Left ventricle myocardium inferior (tissue), 1 donor: ENCODE measurements around the gene PEX14. TPM values are rescaled to one million over a fixed set of nuclear protein-coding genes. Genes with fewer than 3 reads are reported as not detected.
"Not testable (repeated sequence)": the region's sequence is repeated elsewhere in the genome, so short reads cannot be mapped to it uniquely, and the experiment has no call there.

Experiments used
- DNase-seq: peaks from one replicate; pipeline ENCODE4 v3.0.0-alpha.2; 2020
- H3K27ac ChIP-seq: fragments of 200-600 bp; replicated peaks from 2 replicates; pipeline ENCODE4 v1.8.0; 2021
- H3K27me3 ChIP-seq: fragments of 200-600 bp; 2 replicates; pipeline ENCODE4 v1.8.0; 2021; ENCODE audit warnings: low read depth
- H3K36me3 ChIP-seq: fragments of 200-600 bp; 2 replicates; pipeline ENCODE4 v1.8.0; 2021
- H3K4me1 ChIP-seq: fragments of 200-600 bp; 2 replicates; pipeline ENCODE4 v1.8.0; 2021
- H3K4me3 ChIP-seq: fragments of 200-600 bp; 2 replicates; pipeline ENCODE4 v1.8.0; 2021; ENCODE audit warnings: mild to moderate bottlenecking, moderate library complexity
- H3K9me3 ChIP-seq: fragments of 200-600 bp; replicated peaks from 2 replicates; pipeline ENCODE4 v1.8.0; 2021
- intact Hi-C: fragments of 100-400 bp; cut with micrococcal nuclease; formaldehyde crosslinking; loops from one replicate; pipeline ENCODE4 v1.11.0; 2022
- total RNA-seq: library from RNA; stranded (reverse); fragmentation: NEBNext Ultra II Directional; extraction: Animal tissue kit (Norgen Biotek cat#: 25700); gene quantifications from one replicate; pipeline ENCODE4 v1.2.1, GENCODE V29; 2021
- TF ChIP-seq, protein P1 (sequence below): fragments of 200-600 bp; IDR thresholded peaks from 2 replicates; pipeline ENCODE4 v1.8.0; 2021; ENCODE audit warnings: antibody characterized with exemption, mild to moderate bottlenecking, borderline replicate concordance
- donor health status: DM: no; HTN: yes; CAD: no; lungs with severe emphysema.

The PEX14 gene
- total RNA-seq, 1 donor from 2014 or later, result 20.8 TPM

DNA sequence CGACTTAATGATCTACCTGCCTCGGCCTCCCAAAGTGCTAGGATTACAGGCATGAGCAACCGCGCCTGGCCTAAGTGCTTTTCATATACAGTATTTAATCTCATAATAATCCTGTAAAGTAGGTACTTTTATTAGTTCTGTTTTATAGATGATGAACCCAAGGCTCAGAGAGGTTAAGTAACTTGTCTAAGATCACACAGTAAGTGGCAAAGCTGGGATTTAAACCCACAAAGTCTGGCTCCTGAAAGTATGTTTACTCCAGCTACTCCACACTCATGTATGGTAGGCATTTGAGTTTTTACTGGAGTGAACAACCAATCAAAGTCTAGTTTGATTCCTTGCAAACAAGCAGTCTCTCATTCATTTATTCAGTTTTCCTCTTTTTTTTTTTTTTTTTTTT is 4.7 kb upstream of the PEX14 start:
- peaks cover 17% of the 10 kb centered on the region for H3K4me1 ChIP-seq
- H3K27ac ChIP-seq, result no peak overlapping the region
- no peak for DNase-seq
- intact Hi-C loops, result no loop called here
- H3K27me3 ChIP-seq, result no peaks in the 10 kb centered on the region
- no peaks in the 10 kb centered on the region for H3K9me3 ChIP-seq
- peaks cover 47% of the 10 kb centered on the region for H3K36me3 ChIP-seq
- no peak overlapping the region for H3K4me3 ChIP-seq
- TF ChIP-seq, protein P1, sequence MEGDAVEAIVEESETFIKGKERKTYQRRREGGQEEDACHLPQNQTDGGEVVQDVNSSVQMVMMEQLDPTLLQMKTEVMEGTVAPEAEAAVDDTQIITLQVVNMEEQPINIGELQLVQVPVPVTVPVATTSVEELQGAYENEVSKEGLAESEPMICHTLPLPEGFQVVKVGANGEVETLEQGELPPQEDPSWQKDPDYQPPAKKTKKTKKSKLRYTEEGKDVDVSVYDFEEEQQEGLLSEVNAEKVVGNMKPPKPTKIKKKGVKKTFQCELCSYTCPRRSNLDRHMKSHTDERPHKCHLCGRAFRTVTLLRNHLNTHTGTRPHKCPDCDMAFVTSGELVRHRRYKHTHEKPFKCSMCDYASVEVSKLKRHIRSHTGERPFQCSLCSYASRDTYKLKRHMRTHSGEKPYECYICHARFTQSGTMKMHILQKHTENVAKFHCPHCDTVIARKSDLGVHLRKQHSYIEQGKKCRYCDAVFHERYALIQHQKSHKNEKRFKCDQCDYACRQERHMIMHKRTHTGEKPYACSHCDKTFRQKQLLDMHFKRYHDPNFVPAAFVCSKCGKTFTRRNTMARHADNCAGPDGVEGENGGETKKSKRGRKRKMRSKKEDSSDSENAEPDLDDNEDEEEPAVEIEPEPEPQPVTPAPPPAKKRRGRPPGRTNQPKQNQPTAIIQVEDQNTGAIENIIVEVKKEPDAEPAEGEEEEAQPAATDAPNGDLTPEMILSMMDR, result no peak

DNA sequence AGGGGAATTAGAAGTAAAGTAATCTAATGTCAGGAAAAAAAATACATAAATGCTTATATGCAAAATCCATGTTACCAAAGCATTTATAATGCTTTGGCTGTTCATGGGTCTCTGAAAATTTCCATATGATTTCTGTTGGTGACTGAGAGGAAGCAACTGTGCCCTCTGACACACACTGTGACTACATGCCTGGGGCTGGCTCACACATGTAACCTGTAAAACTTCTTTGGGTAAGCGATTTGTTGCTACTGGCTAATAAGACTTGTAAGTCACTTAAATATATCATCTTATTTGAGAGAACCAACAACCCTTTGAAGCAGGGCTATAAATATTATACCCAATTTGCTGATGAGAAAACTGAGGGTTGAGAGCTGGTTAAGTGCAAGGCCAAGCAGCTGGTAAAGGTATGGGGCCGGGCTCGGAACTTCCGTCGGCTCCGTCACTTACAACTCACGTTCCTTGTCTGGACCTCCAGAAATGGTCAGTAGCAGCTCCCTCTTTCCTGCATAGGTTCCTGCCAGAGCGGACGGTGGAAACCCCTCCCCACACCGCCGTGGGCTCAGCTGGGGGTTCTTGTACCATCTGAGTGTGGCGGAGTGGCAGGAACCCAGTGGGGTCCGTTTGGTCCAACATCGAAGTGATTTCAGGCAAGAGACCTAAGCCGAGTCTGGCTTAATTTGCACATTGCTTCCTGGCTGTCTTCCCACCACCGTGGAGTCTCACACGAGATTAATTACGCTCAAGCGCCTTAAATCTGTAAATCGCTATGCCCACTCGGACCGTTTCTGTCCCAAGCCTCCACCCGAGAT is 3.1 kb upstream of the PEX14 start:
- H3K4me3 ChIP-seq, result peak overlapping the region; percentile 87
- intact Hi-C loops, result no loop called here
- H3K9me3 ChIP-seq, result no peaks in the 10 kb centered on the region
- H3K27ac ChIP-seq, result peak overlapping the region; percentile 73
- H3K27me3 ChIP-seq, result no peaks in the 10 kb centered on the region
- TF ChIP-seq, protein P1, result no peak
- H3K36me3 ChIP-seq, result peaks cover 32% of the 10 kb centered on the region
- no peak for DNase-seq
- peaks cover 32% of the 10 kb centered on the region for H3K4me1 ChIP-seq

DNA sequence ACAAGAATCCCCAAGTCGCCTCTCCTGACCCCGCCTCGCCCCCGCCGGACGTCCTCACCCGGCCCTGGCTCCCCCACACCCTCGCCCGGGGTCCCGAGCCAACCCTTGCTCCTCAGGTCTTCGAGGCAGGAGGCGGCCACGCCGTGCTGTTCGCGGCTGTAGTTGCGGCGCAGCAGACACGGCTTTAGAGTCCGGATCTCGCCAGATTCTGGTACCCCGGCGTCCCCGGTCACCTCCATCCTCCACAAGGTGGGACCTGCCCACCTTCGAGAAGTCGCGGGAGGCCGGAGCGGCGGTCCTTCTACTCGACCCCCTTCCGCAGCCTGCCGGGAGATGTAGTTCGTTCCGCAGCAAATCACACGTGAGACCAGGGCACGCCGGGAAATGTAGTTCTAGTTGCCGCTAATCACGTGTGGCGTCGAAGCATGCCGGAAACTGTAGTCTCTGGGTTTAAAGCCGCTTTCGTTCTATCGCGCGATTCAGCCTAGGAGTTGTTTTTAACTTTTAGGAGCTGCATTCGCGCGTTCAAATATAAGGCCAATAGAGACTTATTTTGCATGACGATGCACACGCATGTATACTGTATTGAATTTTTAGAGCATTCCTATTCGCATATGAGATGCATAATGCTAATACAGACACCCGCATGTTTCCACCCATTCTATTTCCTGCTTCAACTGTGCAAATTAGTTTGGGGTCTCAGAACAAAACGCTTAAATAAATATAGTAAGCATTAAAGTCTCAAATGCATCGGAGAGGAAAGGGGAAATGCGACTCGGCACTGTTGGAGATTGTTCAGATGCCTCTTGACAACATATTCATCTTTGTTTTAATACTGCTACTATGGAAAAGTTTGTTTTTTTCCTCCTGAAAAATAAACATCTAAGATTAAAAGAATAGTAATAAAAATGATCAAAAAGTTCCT is 2.3 kb upstream of the PEX14 start, which contains the start of gene DFFA:
DFFA (minus strand) TSS at position 310 of the 925 bp plus-strand sequence; CDS start at position 239, 71 bp downstream.
- H3K4me1 ChIP-seq, result peaks cover 41% of the 10 kb centered on the region
- peak; percentile 93 for DNase-seq
- H3K27me3 ChIP-seq, result no peaks in the 10 kb centered on the region
- TF ChIP-seq, protein P1, result no peak
- H3K27ac ChIP-seq, result peak within 1 kb of the TSS; percentile 73
- peak within 1 kb of the TSS; percentile 87 for H3K4me3 ChIP-seq
- H3K9me3 ChIP-seq, result no peaks in the 10 kb centered on the region
- intact Hi-C loops, result no loop called here
- peaks cover 23% of the 10 kb centered on the region for H3K36me3 ChIP-seq

DNA sequence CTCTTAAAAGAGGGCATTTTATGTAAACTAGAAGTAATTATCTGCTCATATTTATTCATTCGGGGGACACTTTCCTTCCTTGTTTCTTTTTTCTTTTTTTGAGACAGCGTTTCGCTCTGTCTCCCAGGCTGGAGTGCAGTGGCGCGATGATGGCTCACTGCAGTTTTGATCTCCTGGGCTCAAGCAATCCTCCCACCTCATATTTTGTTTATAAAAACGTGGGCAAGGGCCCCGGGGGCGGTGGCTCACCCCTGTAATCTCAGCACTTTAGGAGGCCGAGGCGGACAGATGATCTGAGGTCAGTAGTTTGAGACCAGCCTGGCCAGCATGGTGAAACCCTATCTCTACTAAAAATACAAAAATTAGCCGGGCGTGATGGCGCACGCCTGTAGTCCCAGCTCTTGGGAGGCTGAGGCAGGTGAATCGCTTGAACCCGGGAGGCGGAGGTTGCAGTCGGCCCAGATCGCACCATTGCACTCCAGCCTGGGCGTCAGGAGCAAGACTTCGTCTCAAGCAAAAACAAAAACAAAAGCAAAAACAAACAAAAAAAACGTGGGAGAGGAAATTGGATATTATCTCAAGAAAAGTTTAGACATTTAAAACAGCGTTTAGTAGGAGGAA is 1.5 kb upstream of the PEX14 start:
- Histone ChIP-seq H3K27ac (peak overlapping the region; percentile 73), H3K36me3 (peaks cover 15% of the 10 kb centered on the region), H3K4me1 (peaks cover 42% of the 10 kb centered on the region), H3K4me3 (peak overlapping the region; percentile 87), H3K27me3 (no peaks in the 10 kb centered on the region), H3K9me3 (no peaks in the 10 kb centered on the region)
- intact Hi-C loops, result no loop called here
- no peak for DNase-seq
- TF ChIP-seq, protein P1, result no peak

DNA sequence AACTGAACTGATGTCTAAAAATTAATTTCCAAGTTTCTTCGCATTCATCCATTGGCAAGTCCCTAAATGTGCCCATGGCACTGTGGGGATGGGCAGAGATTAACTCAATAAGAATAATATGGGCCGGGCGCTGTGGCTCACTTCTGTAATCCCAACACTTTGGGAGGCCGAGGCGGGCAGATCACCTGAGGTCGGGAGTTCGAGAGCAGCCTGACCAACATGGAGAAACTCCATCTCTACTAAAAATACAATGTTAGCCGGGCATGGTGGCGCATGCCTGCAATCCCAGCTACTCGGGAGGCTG is 489 bp upstream of the PEX14 start:
- DNase-seq, H3K9me3 ChIP-seq, H3K36me3 ChIP-seq, H3K27me3 ChIP-seq, intact Hi-C loops: not testable (repeated sequence)
- Histone ChIP-seq H3K4me3 (peak overlapping the region; percentile 91), H3K27ac (peak overlapping the region; percentile 92), H3K4me1 (peaks cover 42% of the 10 kb centered on the region)
